Ishikawa (cell line): Measurements from ENCODE around the gene EME1.

Experiments
- CEBPB ChIP-seq: IDR thresholded peaks from 2 replicates; pipeline ENCODE4 v1.6.1; 2012
- CREB1 ChIP-seq: IDR thresholded peaks from 2 replicates; pipeline ENCODE4 v1.6.1; 2012; ENCODE audit warnings: low read depth
- EGR1 ChIP-seq: IDR thresholded peaks from 2 replicates; pipeline ENCODE4 v1.6.1; 2012
- EP300 ChIP-seq: IDR thresholded peaks from 2 replicates; pipeline ENCODE4 v1.6.1; 2012; ENCODE audit warnings: borderline replicate concordance
- FOXM1 ChIP-seq: IDR thresholded peaks from 2 replicates; pipeline ENCODE4 v1.6.1; 2012; ENCODE audit warnings: low read depth, borderline replicate concordance
- NFIC ChIP-seq: IDR thresholded peaks from 2 replicates; pipeline ENCODE4 v1.6.1; 2012
- RAD21 ChIP-seq: IDR thresholded peaks from 2 replicates; pipeline ENCODE4 v1.6.1; 2012; ENCODE audit warnings: low read depth
- TAF1 ChIP-seq: IDR thresholded peaks from 2 replicates; pipeline ENCODE4 v1.6.1; 2012; ENCODE audit warnings: low read depth, mild to moderate bottlenecking
- TCF12 ChIP-seq: IDR thresholded peaks from 2 replicates; pipeline ENCODE4 v1.6.1; 2012; ENCODE audit warnings: low read depth
- TEAD4 ChIP-seq: IDR thresholded peaks from 2 replicates; pipeline ENCODE4 v1.6.1; 2012
- YY1 ChIP-seq: IDR thresholded peaks from 2 replicates; pipeline ENCODE4 v1.6.1; 2012; ENCODE audit warnings: low read depth
- ZBTB7A ChIP-seq: IDR thresholded peaks from 2 replicates; pipeline ENCODE4 v1.6.1; 2012; ENCODE audit warnings: low read depth
- TF ChIP-seq, protein P1 (sequence below): IDR thresholded peaks from 2 replicates; pipeline ENCODE4 v1.6.1; 2012
- TF ChIP-seq, protein P2 (sequence below): IDR thresholded peaks from 2 replicates; pipeline ENCODE4 v1.6.1; 2012; ENCODE audit warnings: low read depth, mild to moderate bottlenecking
- TF ChIP-seq, protein P3 (sequence below): IDR thresholded peaks from 2 replicates; pipeline ENCODE4 v1.6.1; 2012

Gene EME1

DNA sequence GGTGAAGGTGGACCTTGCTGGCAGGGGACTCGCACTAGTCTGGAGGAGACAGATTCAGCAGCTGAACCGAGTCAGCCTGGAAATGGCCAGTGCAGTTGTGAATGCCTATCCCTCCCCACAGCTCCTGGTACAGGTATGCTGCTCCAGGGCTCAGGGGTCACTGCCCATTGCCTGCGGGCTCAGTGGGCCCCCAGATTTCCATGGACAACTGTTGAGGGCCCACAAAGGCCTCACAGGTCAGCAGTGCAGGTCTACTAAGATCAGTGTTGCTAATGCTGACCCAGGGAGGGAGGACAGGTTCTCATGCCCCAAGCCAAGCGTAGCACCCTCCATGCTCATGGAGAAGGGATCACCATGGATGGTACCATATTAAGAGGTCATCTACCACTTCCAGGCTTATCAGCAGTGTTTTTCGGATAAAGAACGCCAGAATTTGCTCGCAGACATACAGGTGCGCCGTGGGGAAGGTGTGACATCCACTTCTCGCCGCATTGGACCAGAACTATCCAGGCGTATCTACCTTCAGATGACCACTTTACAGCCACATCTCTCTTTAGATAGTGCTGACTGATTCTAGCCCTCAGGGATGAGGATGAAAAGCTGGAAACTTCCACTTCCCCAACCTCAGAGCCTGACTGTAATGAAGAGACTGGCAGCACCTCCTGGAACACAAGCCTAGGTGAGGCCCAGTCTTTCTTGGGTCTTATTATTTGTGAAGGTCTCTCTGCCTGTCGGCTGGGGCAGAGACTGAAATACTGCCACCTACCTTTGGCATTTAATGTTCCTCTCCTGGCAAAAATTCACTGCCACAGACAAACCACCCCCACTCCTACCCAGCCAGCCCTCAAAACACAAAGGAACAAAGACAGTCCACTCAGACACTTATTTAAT is 7.6 kb downstream of the EME1 start:
- TF ChIP-seq YY1 (no peak), TEAD4 (peak; percentile 9; the same call in 1 of the 2 replicates), RAD21 (no peak)

DNA sequence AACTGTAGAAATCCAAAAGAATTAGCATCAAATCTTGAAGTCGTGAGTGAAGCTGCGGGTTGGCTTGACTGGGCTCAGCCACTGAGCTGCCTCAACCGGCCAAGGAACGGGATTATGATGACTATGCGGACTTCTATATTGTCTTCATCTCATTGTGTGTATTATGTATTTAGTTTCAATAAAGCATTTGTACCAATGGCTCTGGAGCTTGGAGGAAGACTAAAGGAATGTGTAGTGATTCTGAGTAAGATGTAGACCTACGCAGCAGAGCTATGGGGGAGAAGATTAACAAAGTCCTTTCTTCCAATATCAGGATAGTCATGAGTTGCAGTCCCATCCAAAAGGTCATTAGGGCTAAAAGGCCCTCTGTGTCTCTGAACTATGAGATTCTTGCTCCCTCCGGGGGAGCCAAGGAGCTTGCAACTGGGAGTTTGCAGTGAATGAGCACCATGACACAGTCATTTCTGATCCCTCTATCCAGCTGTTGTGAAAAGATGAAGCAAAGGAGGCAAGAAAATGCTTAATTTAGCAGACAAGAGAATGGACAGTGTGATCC is 8.3 kb downstream of the EME1 start:
- TF ChIP-seq TAF1 (no peak), EGR1 (no peak), TEAD4 (no peak), TCF12 (no peak), YY1 (no peak), RAD21 (no peak), NFIC (no peak), CEBPB (no peak)
- TF ChIP-seq, protein P1, sequence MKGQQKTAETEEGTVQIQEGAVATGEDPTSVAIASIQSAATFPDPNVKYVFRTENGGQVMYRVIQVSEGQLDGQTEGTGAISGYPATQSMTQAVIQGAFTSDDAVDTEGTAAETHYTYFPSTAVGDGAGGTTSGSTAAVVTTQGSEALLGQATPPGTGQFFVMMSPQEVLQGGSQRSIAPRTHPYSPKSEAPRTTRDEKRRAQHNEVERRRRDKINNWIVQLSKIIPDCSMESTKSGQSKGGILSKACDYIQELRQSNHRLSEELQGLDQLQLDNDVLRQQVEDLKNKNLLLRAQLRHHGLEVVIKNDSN, result no peak
- TF ChIP-seq, protein P2, sequence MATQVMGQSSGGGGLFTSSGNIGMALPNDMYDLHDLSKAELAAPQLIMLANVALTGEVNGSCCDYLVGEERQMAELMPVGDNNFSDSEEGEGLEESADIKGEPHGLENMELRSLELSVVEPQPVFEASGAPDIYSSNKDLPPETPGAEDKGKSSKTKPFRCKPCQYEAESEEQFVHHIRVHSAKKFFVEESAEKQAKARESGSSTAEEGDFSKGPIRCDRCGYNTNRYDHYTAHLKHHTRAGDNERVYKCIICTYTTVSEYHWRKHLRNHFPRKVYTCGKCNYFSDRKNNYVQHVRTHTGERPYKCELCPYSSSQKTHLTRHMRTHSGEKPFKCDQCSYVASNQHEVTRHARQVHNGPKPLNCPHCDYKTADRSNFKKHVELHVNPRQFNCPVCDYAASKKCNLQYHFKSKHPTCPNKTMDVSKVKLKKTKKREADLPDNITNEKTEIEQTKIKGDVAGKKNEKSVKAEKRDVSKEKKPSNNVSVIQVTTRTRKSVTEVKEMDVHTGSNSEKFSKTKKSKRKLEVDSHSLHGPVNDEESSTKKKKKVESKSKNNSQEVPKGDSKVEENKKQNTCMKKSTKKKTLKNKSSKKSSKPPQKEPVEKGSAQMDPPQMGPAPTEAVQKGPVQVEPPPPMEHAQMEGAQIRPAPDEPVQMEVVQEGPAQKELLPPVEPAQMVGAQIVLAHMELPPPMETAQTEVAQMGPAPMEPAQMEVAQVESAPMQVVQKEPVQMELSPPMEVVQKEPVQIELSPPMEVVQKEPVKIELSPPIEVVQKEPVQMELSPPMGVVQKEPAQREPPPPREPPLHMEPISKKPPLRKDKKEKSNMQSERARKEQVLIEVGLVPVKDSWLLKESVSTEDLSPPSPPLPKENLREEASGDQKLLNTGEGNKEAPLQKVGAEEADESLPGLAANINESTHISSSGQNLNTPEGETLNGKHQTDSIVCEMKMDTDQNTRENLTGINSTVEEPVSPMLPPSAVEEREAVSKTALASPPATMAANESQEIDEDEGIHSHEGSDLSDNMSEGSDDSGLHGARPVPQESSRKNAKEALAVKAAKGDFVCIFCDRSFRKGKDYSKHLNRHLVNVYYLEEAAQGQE, result no peak

DNA sequence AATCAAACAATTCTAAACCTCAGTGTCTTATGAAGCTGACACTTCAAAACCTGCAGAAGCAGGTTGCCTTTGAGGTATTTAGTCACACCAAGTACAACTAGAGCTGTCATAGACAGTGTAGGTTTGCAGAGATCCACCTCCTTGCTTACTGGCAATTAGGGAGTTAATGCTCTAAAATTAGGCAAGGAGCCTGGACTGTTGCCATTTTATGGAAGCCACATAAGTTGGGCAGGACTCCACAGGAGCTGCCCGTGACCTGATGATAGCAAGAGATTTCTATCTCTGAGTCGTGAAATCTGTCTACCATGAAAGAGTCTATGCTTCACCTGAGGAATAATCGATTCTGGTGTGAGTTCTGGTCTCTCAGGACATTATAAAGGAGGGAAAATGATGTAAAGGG is 8.9 kb downstream of the EME1 start:
- no peak for TF ChIP-seq FOXM1
- no peak for TF ChIP-seq TAF1
- TF ChIP-seq, protein P3, sequence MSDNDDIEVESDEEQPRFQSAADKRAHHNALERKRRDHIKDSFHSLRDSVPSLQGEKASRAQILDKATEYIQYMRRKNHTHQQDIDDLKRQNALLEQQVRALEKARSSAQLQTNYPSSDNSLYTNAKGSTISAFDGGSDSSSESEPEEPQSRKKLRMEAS, result no peak
- TF ChIP-seq EGR1, result no peak
- no peak for TF ChIP-seq NFIC
- TF ChIP-seq TCF12, result no peak
- no peak for TF ChIP-seq EP300
- TF ChIP-seq CEBPB, result no peak
- TF ChIP-seq, protein P1, result no peak
- no peak for TF ChIP-seq CREB1
- no peak for TF ChIP-seq YY1
- TF ChIP-seq, protein P2, result no peak
- no peak for TF ChIP-seq TEAD4
- no peak for TF ChIP-seq ZBTB7A

DNA sequence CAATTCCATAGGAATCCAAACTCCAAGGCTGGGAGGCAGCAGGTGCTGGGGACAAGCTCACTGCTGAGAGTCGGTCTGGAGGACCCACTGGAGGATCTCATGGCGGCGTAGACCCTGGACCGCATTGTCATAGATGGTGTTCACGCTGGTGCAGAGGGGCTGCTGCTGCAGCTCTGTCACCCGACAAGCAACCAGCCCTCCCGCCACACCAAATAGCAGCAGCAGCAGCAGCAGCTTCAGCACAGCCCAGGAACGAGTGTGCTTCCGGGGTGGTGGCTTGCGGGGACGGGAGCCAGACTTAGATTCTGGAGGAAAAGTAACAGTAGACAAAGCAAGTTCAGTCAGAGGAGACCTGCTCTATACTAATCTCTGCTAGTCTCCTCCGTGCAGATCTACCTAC is 9.9 kb downstream of the EME1 start:
- TF ChIP-seq CREB1 (no peak), CEBPB (no peak), RAD21 (no peak)
- TF ChIP-seq, protein P2, result no peak

DNA sequence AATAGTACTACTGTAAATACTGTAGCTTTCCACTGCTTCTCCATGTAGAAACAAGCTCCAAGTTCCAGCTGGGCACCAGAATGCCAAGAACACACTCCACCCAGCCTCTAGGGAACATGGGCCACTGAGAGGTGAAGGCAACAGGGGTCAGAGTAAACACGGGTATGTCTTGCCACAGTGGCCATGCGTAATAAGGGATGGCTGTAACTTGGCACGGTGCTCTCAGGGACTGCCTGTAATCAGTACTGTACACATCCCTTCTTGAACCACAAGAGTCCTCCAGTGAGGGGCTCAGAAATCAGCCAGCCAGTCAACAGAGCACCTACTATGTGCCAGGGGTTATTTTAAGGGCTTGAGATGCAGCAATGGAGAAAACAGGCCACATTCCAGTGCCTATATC is 13.5 kb downstream of the EME1 start:
- no peak for TF ChIP-seq TAF1
- no peak for TF ChIP-seq CREB1
- TF ChIP-seq ZBTB7A, result no peak
- TF ChIP-seq TCF12, result no peak
- TF ChIP-seq CEBPB, result no peak
- TF ChIP-seq, protein P1, result no peak
- no peak for TF ChIP-seq NFIC
- TF ChIP-seq RAD21, result no peak
- TF ChIP-seq, protein P3, result no peak
- TF ChIP-seq YY1, result no peak
- no peak for TF ChIP-seq FOXM1
- TF ChIP-seq, protein P2, result no peak
- no peak for TF ChIP-seq EGR1
- no peak for TF ChIP-seq TEAD4
- no peak for TF ChIP-seq EP300
